HCT116 (cell line): ENCODE data around the gene CRTC1.

ENCODE experiments used
- POLR2A ChIP-seq: IDR thresholded peaks from 2 replicates; pipeline ENCODE4 v1.7.0; 2011; ENCODE audit warnings: borderline replicate concordance; ENCODE audit not compliant: insufficient read depth, insufficient read length; ENCODE audit errors: extremely low read depth
- TF ChIP-seq, protein P1 (sequence below): IDR thresholded peaks from 2 replicates; pipeline ENCODE4 v1.6.1; 2012

GRCh38 chr19:18665771-18666202 lies 17.7 kb upstream of the CRTC1 start:
- no peak for TF ChIP-seq POLR2A
- TF ChIP-seq, protein P1, sequence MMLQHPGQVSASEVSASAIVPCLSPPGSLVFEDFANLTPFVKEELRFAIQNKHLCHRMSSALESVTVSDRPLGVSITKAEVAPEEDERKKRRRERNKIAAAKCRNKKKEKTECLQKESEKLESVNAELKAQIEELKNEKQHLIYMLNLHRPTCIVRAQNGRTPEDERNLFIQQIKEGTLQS: no peak
